Measurements from ENCODE around the gene LAMA5. TPM values are rescaled to one million over a fixed set of nuclear protein-coding genes. Genes with fewer than 3 reads are reported as not detected.

Gene LAMA5
- total RNA-seq, 1 donor from 2014 or later: 240 TPM

GRCh38 chr20:62302341-62303061 lies 64.6 kb downstream of the LAMA5 start, which contains the start of gene ADRM1:
ADRM1 (plus strand) TSS chr20:62302997; CDS start chr20:62303569, 572 bp downstream.
- TF ChIP-seq, protein P1, sequence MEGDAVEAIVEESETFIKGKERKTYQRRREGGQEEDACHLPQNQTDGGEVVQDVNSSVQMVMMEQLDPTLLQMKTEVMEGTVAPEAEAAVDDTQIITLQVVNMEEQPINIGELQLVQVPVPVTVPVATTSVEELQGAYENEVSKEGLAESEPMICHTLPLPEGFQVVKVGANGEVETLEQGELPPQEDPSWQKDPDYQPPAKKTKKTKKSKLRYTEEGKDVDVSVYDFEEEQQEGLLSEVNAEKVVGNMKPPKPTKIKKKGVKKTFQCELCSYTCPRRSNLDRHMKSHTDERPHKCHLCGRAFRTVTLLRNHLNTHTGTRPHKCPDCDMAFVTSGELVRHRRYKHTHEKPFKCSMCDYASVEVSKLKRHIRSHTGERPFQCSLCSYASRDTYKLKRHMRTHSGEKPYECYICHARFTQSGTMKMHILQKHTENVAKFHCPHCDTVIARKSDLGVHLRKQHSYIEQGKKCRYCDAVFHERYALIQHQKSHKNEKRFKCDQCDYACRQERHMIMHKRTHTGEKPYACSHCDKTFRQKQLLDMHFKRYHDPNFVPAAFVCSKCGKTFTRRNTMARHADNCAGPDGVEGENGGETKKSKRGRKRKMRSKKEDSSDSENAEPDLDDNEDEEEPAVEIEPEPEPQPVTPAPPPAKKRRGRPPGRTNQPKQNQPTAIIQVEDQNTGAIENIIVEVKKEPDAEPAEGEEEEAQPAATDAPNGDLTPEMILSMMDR (conservative IDR thresholded peaks at IDR 0.05; ENCODE audit: low read depth, low read length): peak; percentile 75
- peak; percentile 25 for DNase-seq (ENCODE audit: low read depth)
- H3K4me3 ChIP-seq (ENCODE audit: low read depth, low read length): peak within 1 kb of the TSS; percentile 90

- H3K4me3 ChIP-seq (ENCODE audit: low read depth, low read length): peak overlapping the region; percentile 90
- DNase-seq (ENCODE audit: low read depth): peak; percentile 56
- TF ChIP-seq, protein P1 (conservative IDR thresholded peaks at IDR 0.05; ENCODE audit: low read depth, low read length): peak; percentile 79
These were observed 65.3 kb downstream of the LAMA5 start for GRCh38 chr20:62301773-62302340.

GRCh38 chr20:62301111-62301668 lies 65.9 kb downstream of the LAMA5 start:
- no peak overlapping the region for H3K4me3 ChIP-seq (ENCODE audit: low read depth, low read length)
- no peak for DNase-seq (ENCODE audit: low read depth)
- TF ChIP-seq, protein P1 (conservative IDR thresholded peaks at IDR 0.05; ENCODE audit: low read depth, low read length): no peak

- no peak overlapping the region for H3K4me3 ChIP-seq (ENCODE audit: low read depth, low read length)
- TF ChIP-seq, protein P1 (conservative IDR thresholded peaks at IDR 0.05; ENCODE audit: low read depth, low read length): no peak
- no peak for DNase-seq (ENCODE audit: low read depth)
These were observed 66.8 kb downstream of the LAMA5 start for GRCh38 chr20:62300319-62300718.

DNA sequence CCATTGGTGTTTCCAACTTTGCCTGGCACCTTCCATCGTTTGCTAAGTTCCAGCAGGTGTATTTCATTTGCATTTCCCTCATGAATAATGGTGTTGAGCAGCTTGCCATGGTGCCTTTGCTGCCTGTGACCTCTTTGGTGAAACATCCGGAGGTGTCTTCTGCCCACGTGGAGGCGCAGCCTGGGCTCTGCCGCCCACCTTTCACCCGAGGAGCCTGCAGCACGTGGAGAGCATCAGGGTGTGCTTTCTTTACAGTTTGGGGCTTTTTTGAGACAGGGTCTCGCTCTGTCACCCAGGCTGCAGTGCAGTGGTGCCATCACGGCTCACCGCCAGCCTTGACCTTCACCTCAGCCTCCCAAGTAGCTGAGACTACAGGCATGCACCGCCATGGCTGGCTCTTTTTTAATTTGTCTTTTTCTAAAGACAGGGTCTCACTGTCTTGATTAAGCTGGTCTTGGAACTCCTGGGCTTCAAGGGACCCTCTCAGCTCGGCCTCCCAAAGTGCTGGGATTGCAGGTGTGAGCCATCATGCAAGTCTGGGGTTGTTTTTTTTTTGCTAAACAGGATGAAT lies 67.4 kb downstream of the LAMA5 start:
- no peak for DNase-seq (ENCODE audit: low read depth)
- no peak overlapping the region for H3K4me3 ChIP-seq (ENCODE audit: low read depth, low read length)
- TF ChIP-seq, protein P1 (conservative IDR thresholded peaks at IDR 0.05; ENCODE audit: low read depth, low read length): no peak

- no peak for DNase-seq (ENCODE audit: low read depth)
- TF ChIP-seq, protein P1 (conservative IDR thresholded peaks at IDR 0.05; ENCODE audit: low read depth, low read length): no peak
- H3K4me3 ChIP-seq (ENCODE audit: low read depth, low read length): no peak overlapping the region
These were observed 68.4 kb downstream of the LAMA5 start for GRCh38 chr20:62298577-62299249.

All from epithelial cell of proximal tubule (primary cell).